Trophoblast cell (in vitro differentiated cells and primary cell): ENCODE measurements around the gene TRDN.
"Not testable (repeated sequence)": the region's sequence is repeated elsewhere in the genome, so short reads cannot be mapped to it uniquely, and the experiment has no call there.

Source experiments
- DNase-seq, 2 donors: peaks; one replicate each; pipeline ENCODE4 v3.0.0-alpha.2; 2016
- H2AFZ ChIP-seq: 2 replicates; pipeline ENCODE4 v1.6.1; 2013; ENCODE audit warnings: low read length, moderate library complexity, mild to moderate bottlenecking; ENCODE audit not compliant: insufficient read depth, poor library complexity
- H2AK5ac ChIP-seq: 2 replicates; pipeline ENCODE4 v1.6.1; 2013; ENCODE audit warnings: mild to moderate bottlenecking, low read length
- H2BK120ac ChIP-seq: 2 replicates; pipeline ENCODE4 v1.6.1; 2013; ENCODE audit warnings: low read length, mild to moderate bottlenecking, moderate library complexity; ENCODE audit not compliant: insufficient read depth, poor library complexity
- H2BK12ac ChIP-seq: 2 replicates; pipeline ENCODE4 v1.6.1; 2013; ENCODE audit warnings: mild to moderate bottlenecking, low read length, moderate library complexity
- H2BK5ac ChIP-seq: 2 replicates; pipeline ENCODE4 v1.6.1; 2013; ENCODE audit warnings: low read length, low read depth, moderate library complexity, mild to moderate bottlenecking; ENCODE audit not compliant: poor library complexity
- H3K14ac ChIP-seq: 2 replicates; pipeline ENCODE4 v1.6.1; 2013; ENCODE audit warnings: mild to moderate bottlenecking, low read length
- H3K18ac ChIP-seq: 2 replicates; pipeline ENCODE4 v1.6.1; 2013; ENCODE audit warnings: mild to moderate bottlenecking, low read length
- H3K23ac ChIP-seq: 2 replicates; pipeline ENCODE4 v1.6.1; 2013; ENCODE audit warnings: low read length
- H3K27ac ChIP-seq: 2 replicates; pipeline ENCODE4 v1.5.1; 2013; ENCODE audit warnings: low read depth, mild to moderate bottlenecking, inconsistent platforms, low read length, moderate library complexity
- H3K27me3 ChIP-seq: 2 replicates; pipeline ENCODE4 v1.6.1; 2013; ENCODE audit warnings: inconsistent platforms, mild to moderate bottlenecking, low read length, moderate library complexity; ENCODE audit not compliant: insufficient read depth
- H3K36me3 ChIP-seq, 2 experiments: 1 replicate in 1 of 2; 2 replicates in 1 of 2; pipeline ENCODE4 v1.6.1; 2013; ENCODE audit warnings: low read length in 2 of 2, mild to moderate bottlenecking in 2 of 2, moderate library complexity in 1 of 2; ENCODE audit not compliant: insufficient read depth in 2 of 2, control insufficient read depth in 1 of 2
- H3K4ac ChIP-seq: 2 replicates; pipeline ENCODE4 v1.6.1; 2013; ENCODE audit warnings: low read depth, mild to moderate bottlenecking, low read length, moderate library complexity
- H3K4me1 ChIP-seq, 2 experiments: 1 replicate in 1 of 2; 2 replicates in 1 of 2; pipeline ENCODE4 v1.6.1; 2013; ENCODE audit warnings: low read length in 2 of 2, mild to moderate bottlenecking in 2 of 2, moderate library complexity in 1 of 2; ENCODE audit not compliant: insufficient read depth in 2 of 2, control insufficient read depth in 1 of 2
- H3K4me2 ChIP-seq: 2 replicates; pipeline ENCODE4 v1.6.1; 2013; ENCODE audit warnings: inconsistent platforms, mild to moderate bottlenecking, low read length, moderate library complexity
- H3K4me3 ChIP-seq: 2 replicates; pipeline ENCODE4 v1.5.1; 2013; ENCODE audit warnings: mild to moderate bottlenecking, low read depth, low read length, inconsistent platforms
- H3K79me1 ChIP-seq: one replicate; pipeline ENCODE4 v1.6.1; 2013; ENCODE audit warnings: low read length
- H3K79me2 ChIP-seq: 2 replicates; pipeline ENCODE4 v1.6.1; 2013; ENCODE audit warnings: low read length, mild to moderate bottlenecking; ENCODE audit not compliant: control insufficient read depth, insufficient read depth, poor library complexity
- H3K9ac ChIP-seq: 2 replicates; pipeline ENCODE4 v1.6.1; 2013; ENCODE audit warnings: mild to moderate bottlenecking, low read length
- H3K9me3 ChIP-seq: 2 replicates; pipeline ENCODE4 v1.6.1; 2013; ENCODE audit warnings: low read depth, mild to moderate bottlenecking, control low read depth, inconsistent platforms, low read length; ENCODE audit not compliant: insufficient read depth
- H4K12ac ChIP-seq: 2 replicates; pipeline ENCODE4 v1.6.1; 2013; ENCODE audit warnings: low read depth, mild to moderate bottlenecking, low read length, moderate library complexity
- H4K8ac ChIP-seq: 2 replicates; pipeline ENCODE4 v1.6.1; 2013; ENCODE audit warnings: low read depth, mild to moderate bottlenecking, low read length, moderate library complexity
- H4K91ac ChIP-seq: one replicate; pipeline ENCODE4 v1.6.1; 2013; ENCODE audit warnings: low read depth, mild to moderate bottlenecking, low read length, moderate library complexity
- WGBS: extraction: QIAGEN DNeasy Blood & Tissue Kit; methylation state at CpG from one replicate; pipeline ENCODE4 v1.1.7; 2013; ENCODE audit warnings: missing lambda C conversion rate; ENCODE audit not compliant: insufficient read length, insufficient coverage; ENCODE audit errors: extremely low coverage; 5-methylcytosine and 5-hydroxymethylcytosine counted together

Gene TRDN

GRCh38 chr6:123458218-123458617, 178.5 kb downstream of the TRDN start:
- Histone ChIP-seq H3K27ac (no peak overlapping the region), H3K79me1 (no peaks in the 10 kb centered on the region), H4K91ac (no peak overlapping the region), H4K12ac (no peak overlapping the region), H2AFZ (no peak overlapping the region), H3K9ac (no peak overlapping the region), H3K14ac (no peak overlapping the region), H2BK120ac (no peak overlapping the region), H3K4me3 (no peak overlapping the region), H3K27me3 (no peaks in the 10 kb centered on the region), H3K36me3 (no peaks in the 10 kb centered on the region), H4K8ac (no peak overlapping the region), H2BK5ac (no peak overlapping the region), H2AK5ac (no peak overlapping the region), H3K4me2 (no peak overlapping the region), H3K79me2 (no peaks in the 10 kb centered on the region), H3K18ac (no peak overlapping the region), H3K4me1 (no peaks in the 10 kb centered on the region), H3K23ac (no peak overlapping the region), H2BK12ac (no peak overlapping the region), H3K4ac (no peak overlapping the region), H3K9me3 (no peaks in the 10 kb centered on the region)
- DNase-seq: no peak
- WGBS: no CpG with 5 or more reads among the region's 1 CpG

GRCh38 chr6:123456836-123457235, 179.9 kb downstream of the TRDN start:
- Histone ChIP-seq H2BK5ac (no peak overlapping the region), H2BK120ac (no peak overlapping the region), H3K27me3 (no peaks in the 10 kb centered on the region), H3K79me2 (no peaks in the 10 kb centered on the region), H4K8ac (no peak overlapping the region), H3K27ac (no peak overlapping the region), H3K9ac (no peak overlapping the region), H2BK12ac (no peak overlapping the region), H3K4ac (no peak overlapping the region), H3K9me3 (no peaks in the 10 kb centered on the region), H4K12ac (no peak overlapping the region), H3K23ac (no peak overlapping the region), H3K18ac (no peak overlapping the region), H4K91ac (no peak overlapping the region), H3K4me1 (no peaks in the 10 kb centered on the region), H3K79me1 (no peaks in the 10 kb centered on the region), H2AK5ac (no peak overlapping the region), H3K4me3 (no peak overlapping the region), H3K14ac (no peak overlapping the region), H2AFZ (no peak overlapping the region), H3K4me2 (no peak overlapping the region), H3K36me3 (no peaks in the 10 kb centered on the region)
- no peak for DNase-seq
- no CpG with 5 or more reads among the region's 3 CpGs for WGBS

GRCh38 chr6:123454448-123454847, 182.3 kb downstream of the TRDN start:
- Histone ChIP-seq H3K4me2 (no peak overlapping the region), H2BK12ac (no peak overlapping the region), H2BK5ac (no peak overlapping the region), H3K27me3 (no peaks in the 10 kb centered on the region), H3K27ac (no peak overlapping the region), H2AK5ac (no peak overlapping the region), H4K12ac (no peak overlapping the region), H3K18ac (no peak overlapping the region), H3K4ac (no peak overlapping the region), H4K91ac (no peak overlapping the region), H3K14ac (no peak overlapping the region), H3K4me3 (no peak overlapping the region), H3K36me3 (no peaks in the 10 kb centered on the region), H3K79me1 (no peaks in the 10 kb centered on the region), H3K79me2 (no peaks in the 10 kb centered on the region), H2BK120ac (no peak overlapping the region), H2AFZ (no peak overlapping the region), H3K9ac (no peak overlapping the region), H3K9me3 (no peaks in the 10 kb centered on the region), H3K4me1 (no peaks in the 10 kb centered on the region), H4K8ac (no peak overlapping the region), H3K23ac (no peak overlapping the region)
- DNase-seq: no peak
- no CpG with 5 or more reads among the region's 3 CpGs for WGBS

DNA sequence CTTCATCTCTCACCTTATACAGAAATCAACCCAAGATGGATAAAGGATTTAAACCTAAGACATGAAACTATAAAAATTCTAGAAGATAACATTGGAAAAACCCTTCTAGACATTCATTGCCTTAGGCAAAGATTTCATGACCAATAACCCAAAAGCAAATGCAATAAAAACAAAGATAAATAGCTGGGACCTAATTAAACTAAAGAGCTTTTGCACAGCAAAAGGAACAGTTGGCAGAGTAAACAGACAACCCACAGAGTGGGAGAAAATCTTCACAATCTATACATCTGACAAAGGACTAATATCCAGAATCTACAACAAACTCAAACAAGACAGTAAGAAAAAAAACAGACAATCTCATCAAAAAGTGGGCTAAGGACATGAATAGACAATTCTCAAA, 183.7 kb downstream of the TRDN start:
- not testable (repeated sequence) for H3K79me2 ChIP-seq, H3K9me3 ChIP-seq, H2BK120ac ChIP-seq, H3K79me1 ChIP-seq, H3K27me3 ChIP-seq, H3K4me2 ChIP-seq, H3K14ac ChIP-seq, H2AK5ac ChIP-seq, H3K4me3 ChIP-seq, H3K4me1 ChIP-seq, DNase-seq, H2BK12ac ChIP-seq, H3K9ac ChIP-seq, H2AFZ ChIP-seq, H3K23ac ChIP-seq, H4K12ac ChIP-seq, H3K18ac ChIP-seq, H3K4ac ChIP-seq, H3K36me3 ChIP-seq, H2BK5ac ChIP-seq, H3K27ac ChIP-seq, H4K91ac ChIP-seq, H4K8ac ChIP-seq
